ENCODE measurements around the gene FAM217A.
"Not testable (repeated sequence)": the region's sequence is repeated elsewhere in the genome, so short reads cannot be mapped to it uniquely, and the experiment has no call there.

Gene FAM217A

GRCh38 chr6:4107873-4108272, 28.9 kb upstream of the FAM217A start:
- peaks cover 0 to 3% of the 10 kb centered on the region in 2 donors for H3K9me3 ChIP-seq (ENCODE audit: control insufficient read depth in 1 of 2, low read length in 2 of 2)
- no peaks in the 10 kb centered on the region for H3K27me3 ChIP-seq (ENCODE audit: low read depth, low read length)
- no peak overlapping the region for H3K27ac ChIP-seq (ENCODE audit: low read length)
- no peak overlapping the region for H3K4me3 ChIP-seq (ENCODE audit: low read depth in 1 of 2, low read length in 2 of 2)
- H3K4me1 ChIP-seq (ENCODE audit: control insufficient read depth in 1 of 2, insufficient read depth in 2 of 2, low read length in 2 of 2): peaks cover 0 to 5% of the 10 kb centered on the region in 2 donors
- no peaks in the 10 kb centered on the region for H3K36me3 ChIP-seq (ENCODE audit: control insufficient read depth in 1 of 2, insufficient read depth in 2 of 2, low read length in 2 of 2)

- Histone ChIP-seq H3K36me3 (ENCODE audit: control insufficient read depth in 1 of 2, insufficient read depth in 2 of 2, low read length in 2 of 2) (no peaks in the 10 kb centered on the region), H3K4me1 (ENCODE audit: control insufficient read depth in 1 of 2, insufficient read depth in 2 of 2, low read length in 2 of 2) (peaks cover 0 to 5% of the 10 kb centered on the region in 2 donors)
These were observed 27.1 kb upstream of the FAM217A start for GRCh38 chr6:4105980-4106536.

GRCh38 chr6:4103929-4104328, 25.0 kb upstream of the FAM217A start:
- H3K27ac ChIP-seq (ENCODE audit: low read length): no peak overlapping the region
- H3K27me3 ChIP-seq (ENCODE audit: low read depth, low read length): no peaks in the 10 kb centered on the region
- no peaks in the 10 kb centered on the region for H3K9me3 ChIP-seq (ENCODE audit: control insufficient read depth in 1 of 2, low read length in 2 of 2)
- no peaks in the 10 kb centered on the region for H3K4me1 ChIP-seq (ENCODE audit: control insufficient read depth in 1 of 2, insufficient read depth in 2 of 2, low read length in 2 of 2)
- no peaks in the 10 kb centered on the region for H3K36me3 ChIP-seq (ENCODE audit: control insufficient read depth in 1 of 2, insufficient read depth in 2 of 2, low read length in 2 of 2)
- H3K4me3 ChIP-seq (ENCODE audit: low read depth in 1 of 2, low read length in 2 of 2): no peak overlapping the region

More at GRCh38 chr6:4105980-4106536, 27.1 kb upstream of the FAM217A start:
- Histone ChIP-seq H3K27me3 (ENCODE audit: low read depth, low read length) (no peaks in the 10 kb centered on the region), H3K4me3 (ENCODE audit: low read depth in 1 of 2, low read length in 2 of 2) (no peak overlapping the region), H3K27ac (ENCODE audit: low read length) (no peak overlapping the region), H3K9me3 (ENCODE audit: control insufficient read depth in 1 of 2, low read length in 2 of 2) (no peaks in the 10 kb centered on the region)

- Histone ChIP-seq H3K36me3 (ENCODE audit: control insufficient read depth in 1 of 2, insufficient read depth in 2 of 2, low read length in 2 of 2) (no peaks in the 10 kb centered on the region), H3K27ac (ENCODE audit: low read length) (no peak overlapping the region), H3K4me3 (ENCODE audit: low read depth in 1 of 2, low read length in 2 of 2) (no peak overlapping the region), H3K4me1 (ENCODE audit: control insufficient read depth in 1 of 2, insufficient read depth in 2 of 2, low read length in 2 of 2) (no peaks in the 10 kb centered on the region), H3K27me3 (ENCODE audit: low read depth, low read length) (no peaks in the 10 kb centered on the region), H3K9me3 (ENCODE audit: control insufficient read depth in 1 of 2, low read length in 2 of 2) (no peaks in the 10 kb centered on the region)
These were observed 23.8 kb upstream of the FAM217A start for GRCh38 chr6:4102687-4103244.

- Histone ChIP-seq H3K36me3 (ENCODE audit: control insufficient read depth in 1 of 2, insufficient read depth in 2 of 2, low read length in 2 of 2) (no peaks in the 10 kb centered on the region), H3K27me3 (ENCODE audit: low read depth, low read length) (no peaks in the 10 kb centered on the region), H3K27ac (ENCODE audit: low read length) (no peak overlapping the region), H3K9me3 (ENCODE audit: control insufficient read depth in 1 of 2, low read length in 2 of 2) (no peaks in the 10 kb centered on the region), H3K4me3 (ENCODE audit: low read depth in 1 of 2, low read length in 2 of 2) (no peak overlapping the region), H3K4me1 (ENCODE audit: control insufficient read depth in 1 of 2, insufficient read depth in 2 of 2, low read length in 2 of 2) (no peaks in the 10 kb centered on the region)
These were observed 22.4 kb upstream of the FAM217A start for GRCh38 chr6:4101298-4101697.

GRCh38 chr6:4100655-4101054, 21.7 kb upstream of the FAM217A start:
- H3K27ac ChIP-seq (ENCODE audit: low read length): no peak overlapping the region

DNA sequence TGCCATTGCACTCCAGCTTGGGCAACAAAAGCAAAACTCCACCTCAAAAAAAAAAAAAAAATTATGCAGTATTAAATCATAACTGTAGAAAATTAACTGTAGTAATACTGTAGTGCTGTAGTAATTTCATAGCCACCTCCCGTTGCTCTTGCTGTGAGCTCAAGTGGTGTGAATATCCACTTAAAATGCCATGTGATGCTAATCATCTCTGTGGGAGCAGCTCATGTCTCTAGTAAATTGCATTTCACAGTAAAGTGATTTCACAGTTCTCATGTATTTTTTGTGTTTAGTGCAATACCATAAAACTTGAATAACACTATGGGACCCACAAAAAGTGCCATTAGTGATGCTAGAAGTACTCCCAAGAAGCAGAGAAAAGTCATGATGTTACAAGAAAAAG, 14.4 kb upstream of the FAM217A start:
- H3K27me3 ChIP-seq (ENCODE audit: low read depth, low read length): no peaks in the 10 kb centered on the region
- H3K9me3 ChIP-seq (ENCODE audit: control insufficient read depth in 1 of 2, low read length in 2 of 2): no peaks in the 10 kb centered on the region
- no peak overlapping the region for H3K27ac ChIP-seq (ENCODE audit: low read length)
- no peaks in the 10 kb centered on the region for H3K36me3 ChIP-seq (ENCODE audit: control insufficient read depth in 1 of 2, insufficient read depth in 2 of 2, low read length in 2 of 2)
- no peaks in the 10 kb centered on the region for H3K4me1 ChIP-seq (ENCODE audit: control insufficient read depth in 1 of 2, insufficient read depth in 2 of 2, low read length in 2 of 2)
- no peak overlapping the region for H3K4me3 ChIP-seq (ENCODE audit: low read depth in 1 of 2, low read length in 2 of 2)

More at GRCh38 chr6:4100655-4101054, 21.7 kb upstream of the FAM217A start:
- Histone ChIP-seq H3K4me3 (ENCODE audit: low read depth in 1 of 2, low read length in 2 of 2) (no peak overlapping the region), H3K36me3 (ENCODE audit: control insufficient read depth in 1 of 2, insufficient read depth in 2 of 2, low read length in 2 of 2) (no peaks in the 10 kb centered on the region), H3K4me1 (ENCODE audit: control insufficient read depth in 1 of 2, insufficient read depth in 2 of 2, low read length in 2 of 2) (no peaks in the 10 kb centered on the region), H3K9me3 (ENCODE audit: control insufficient read depth in 1 of 2, low read length in 2 of 2) (no peaks in the 10 kb centered on the region), H3K27me3 (ENCODE audit: low read depth, low read length) (no peaks in the 10 kb centered on the region)

DNA sequence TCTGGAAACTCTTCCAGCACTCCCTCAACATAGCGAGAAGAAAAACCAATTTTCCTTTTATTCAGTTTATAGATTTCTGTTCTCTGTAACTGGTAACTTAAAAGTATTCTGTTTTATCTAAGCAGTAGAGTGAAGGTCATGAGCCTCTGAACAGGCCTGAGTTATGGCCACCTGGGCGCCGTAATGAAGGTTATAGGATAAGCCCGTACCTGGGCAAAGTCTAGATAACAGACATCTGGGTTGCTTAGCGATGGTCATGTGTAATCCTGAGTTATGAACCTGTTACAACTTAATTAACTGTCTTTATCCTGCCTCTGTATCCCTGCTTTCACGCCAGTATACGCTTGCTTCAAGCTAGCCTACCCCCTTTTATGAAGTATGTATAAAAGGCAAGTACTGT, 13.0 kb upstream of the FAM217A start:
- H3K4me3 ChIP-seq (ENCODE audit: low read depth in 1 of 2, low read length in 2 of 2): no peak overlapping the region
- H3K27ac ChIP-seq (ENCODE audit: low read length): no peak overlapping the region
- no peaks in the 10 kb centered on the region for H3K9me3 ChIP-seq (ENCODE audit: control insufficient read depth in 1 of 2, low read length in 2 of 2)
- no peaks in the 10 kb centered on the region for H3K4me1 ChIP-seq (ENCODE audit: control insufficient read depth in 1 of 2, insufficient read depth in 2 of 2, low read length in 2 of 2)
- no peaks in the 10 kb centered on the region for H3K36me3 ChIP-seq (ENCODE audit: control insufficient read depth in 1 of 2, insufficient read depth in 2 of 2, low read length in 2 of 2)
- H3K27me3 ChIP-seq (ENCODE audit: low read depth, low read length): no peaks in the 10 kb centered on the region

DNA sequence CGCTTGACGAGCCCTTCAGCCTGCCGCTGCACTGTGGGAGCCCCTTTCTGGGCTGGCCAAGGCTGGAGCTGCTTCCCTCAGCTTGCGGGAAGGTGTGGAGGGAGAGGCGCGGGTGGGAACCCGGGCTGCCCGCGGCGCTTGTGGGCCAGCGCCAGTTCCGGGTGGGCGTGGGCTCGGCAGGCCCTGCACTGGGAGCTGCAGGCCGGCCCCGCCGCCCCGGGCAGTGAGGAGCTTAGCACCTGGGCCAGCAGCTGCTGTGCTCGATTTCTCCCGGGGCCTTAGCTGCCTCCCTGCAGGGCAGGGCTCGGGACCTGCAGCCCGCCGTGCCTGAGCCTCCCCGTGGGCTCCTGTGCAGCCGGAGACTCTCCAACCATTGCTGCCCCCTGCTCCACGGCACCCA, 11.1 kb upstream of the FAM217A start:
- H3K9me3 ChIP-seq (ENCODE audit: control insufficient read depth in 1 of 2, low read length in 2 of 2); H3K27me3 ChIP-seq (ENCODE audit: low read depth, low read length); H3K4me3 ChIP-seq (ENCODE audit: low read depth in 1 of 2, low read length in 2 of 2); H3K27ac ChIP-seq (ENCODE audit: low read length); H3K4me1 ChIP-seq (ENCODE audit: control insufficient read depth in 1 of 2, insufficient read depth in 2 of 2, low read length in 2 of 2); H3K36me3 ChIP-seq (ENCODE audit: control insufficient read depth in 1 of 2, insufficient read depth in 2 of 2, low read length in 2 of 2): not testable (repeated sequence)

DNA sequence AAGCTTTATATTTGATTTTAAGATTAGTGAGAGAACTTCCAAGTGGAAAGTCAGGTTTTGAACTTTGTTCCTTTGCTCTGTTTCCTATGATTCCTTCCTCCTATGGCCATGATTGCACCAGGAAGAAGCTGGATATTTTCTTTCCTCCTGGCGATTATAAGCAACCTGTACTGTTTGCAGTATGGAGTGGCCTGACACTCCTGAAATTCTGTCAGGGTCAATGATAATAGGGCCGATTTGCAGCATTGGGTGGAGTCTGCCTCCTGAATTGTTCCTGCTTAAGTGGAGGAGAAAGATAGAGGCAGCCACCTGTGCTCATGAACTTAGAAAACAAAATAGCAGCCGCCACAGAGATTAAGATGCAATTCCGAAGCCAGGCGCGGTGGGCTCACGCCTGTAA, 9.8 kb upstream of the FAM217A start:
- no peaks in the 10 kb centered on the region for H3K4me1 ChIP-seq (ENCODE audit: control insufficient read depth in 1 of 2, insufficient read depth in 2 of 2, low read length in 2 of 2)
- H3K4me3 ChIP-seq (ENCODE audit: low read depth in 1 of 2, low read length in 2 of 2): no peak overlapping the region
- no peaks in the 10 kb centered on the region for H3K36me3 ChIP-seq (ENCODE audit: control insufficient read depth in 1 of 2, insufficient read depth in 2 of 2, low read length in 2 of 2)
- H3K27ac ChIP-seq (ENCODE audit: low read length): no peak overlapping the region
- H3K27me3 ChIP-seq (ENCODE audit: low read depth, low read length): no peaks in the 10 kb centered on the region
- H3K9me3 ChIP-seq (ENCODE audit: control insufficient read depth in 1 of 2, low read length in 2 of 2): no peaks in the 10 kb centered on the region

- no peaks in the 10 kb centered on the region for H3K36me3 ChIP-seq (ENCODE audit: control insufficient read depth in 1 of 2, insufficient read depth in 2 of 2, low read length in 2 of 2)
- H3K27me3 ChIP-seq (ENCODE audit: low read depth, low read length): no peaks in the 10 kb centered on the region
- no peak overlapping the region for H3K4me3 ChIP-seq (ENCODE audit: low read depth in 1 of 2, low read length in 2 of 2)
- no peak overlapping the region for H3K27ac ChIP-seq (ENCODE audit: low read length)
- no peaks in the 10 kb centered on the region for H3K9me3 ChIP-seq (ENCODE audit: control insufficient read depth in 1 of 2, low read length in 2 of 2)
- H3K4me1 ChIP-seq (ENCODE audit: control insufficient read depth in 1 of 2, insufficient read depth in 2 of 2, low read length in 2 of 2): no peaks in the 10 kb centered on the region
These were observed 6.4 kb upstream of the FAM217A start for GRCh38 chr6:4085332-4085700.

Data from muscle layer of duodenum (tissue), 2 donors.